Duodenal mucosa (tissue), 2 donors: ENCODE results near the gene GOLPH3.

ENCODE experiments used
- H3K27ac ChIP-seq: one replicate; pipeline ENCODE4 v1.7.0; 2013; ENCODE audit warnings: low read depth, low read length
- H3K27me3 ChIP-seq, 2 donors: one replicate each; pipeline ENCODE4 v1.7.0; 2013; ENCODE audit warnings: low read length in 2 of 2, control low read depth in 1 of 2; ENCODE audit not compliant: insufficient read depth in 2 of 2, control insufficient read depth in 1 of 2
- H3K36me3 ChIP-seq, 2 donors: one replicate each; pipeline ENCODE4 v1.7.0; 2013; ENCODE audit warnings: low read length in 2 of 2, control low read depth in 1 of 2; ENCODE audit not compliant: insufficient read depth in 2 of 2, control insufficient read depth in 1 of 2
- H3K4me1 ChIP-seq, 2 donors: one replicate each; pipeline ENCODE4 v1.7.0; 2013; ENCODE audit warnings: low read length in 2 of 2, control low read depth in 1 of 2; ENCODE audit not compliant: insufficient read depth in 2 of 2, control insufficient read depth in 1 of 2
- H3K4me3 ChIP-seq, 2 donors: one replicate each; pipeline ENCODE4 v1.7.0; 2013; ENCODE audit warnings: low read length in 2 of 2, low read depth in 1 of 2
- H3K9ac ChIP-seq, 2 donors: one replicate each; pipeline ENCODE4 v1.7.0; 2013; ENCODE audit warnings: low read length in 2 of 2, low read depth in 1 of 2
- H3K9me3 ChIP-seq, 2 donors: one replicate each; pipeline ENCODE4 v1.7.0; 2013; ENCODE audit warnings: low read length in 2 of 2, control low read depth in 1 of 2; ENCODE audit not compliant: control insufficient read depth in 1 of 2

Gene GOLPH3

DNA sequence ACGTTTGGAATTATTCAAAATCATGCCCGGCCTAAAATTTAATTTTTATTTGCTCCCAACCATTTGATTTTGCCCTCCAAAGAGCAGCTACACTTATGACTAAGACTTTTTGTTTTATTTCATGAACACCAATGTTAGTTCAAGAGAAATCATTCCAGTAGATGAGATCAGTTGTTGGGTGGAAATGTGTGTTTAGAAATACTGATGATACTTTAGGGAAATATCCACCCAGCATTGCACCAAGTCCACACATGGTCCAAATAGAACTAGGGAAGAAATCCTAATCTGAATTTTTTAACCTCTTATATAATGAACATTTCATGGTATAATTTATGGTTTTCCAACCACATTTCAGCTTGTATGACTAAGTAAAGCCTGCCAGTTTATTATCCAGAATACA is 28.3 kb upstream of the GOLPH3 start:
- peaks cover 0 to 6% of the 10 kb centered on the region in 2 donors for H3K4me1 ChIP-seq
- no peaks in the 10 kb centered on the region for H3K36me3 ChIP-seq
- H3K4me3 ChIP-seq = no peak overlapping the region
- no peaks in the 10 kb centered on the region for H3K9me3 ChIP-seq
- H3K27me3 ChIP-seq = no peaks in the 10 kb centered on the region
- H3K9ac ChIP-seq = no peak overlapping the region
- no peak overlapping the region for H3K27ac ChIP-seq

DNA sequence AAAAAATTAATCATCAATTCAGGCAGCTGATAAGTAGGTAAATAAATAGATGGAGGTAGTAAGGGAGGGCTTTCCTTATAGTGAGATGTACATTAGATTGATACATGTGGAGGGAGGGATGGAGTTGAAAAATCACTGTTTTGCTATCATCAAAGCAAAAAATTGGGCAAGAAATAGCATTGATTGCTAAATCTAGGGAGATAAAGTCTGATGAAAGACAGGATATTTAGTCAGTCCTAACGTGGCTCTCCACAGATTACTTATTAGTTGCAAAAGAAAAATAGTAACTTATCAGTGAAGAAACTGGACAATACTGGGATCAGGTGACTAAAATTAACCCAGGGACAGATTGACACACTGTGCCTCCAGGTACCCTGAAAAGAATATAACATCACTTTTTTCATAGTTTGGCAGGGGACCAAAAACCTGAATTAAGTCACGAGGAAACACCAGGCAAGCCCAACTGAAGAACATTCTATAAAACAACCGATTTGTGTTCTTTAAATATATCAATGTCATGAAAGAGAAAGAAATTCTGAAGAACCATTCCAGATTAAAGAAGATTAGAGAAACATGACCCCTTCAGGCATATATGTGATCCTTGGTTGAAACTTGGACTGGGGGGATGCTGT is 27.1 kb upstream of the GOLPH3 start:
- H3K4me1 ChIP-seq = peaks cover 0 to 6% of the 10 kb centered on the region in 2 donors
- no peak overlapping the region for H3K9ac ChIP-seq
- H3K27me3 ChIP-seq = no peaks in the 10 kb centered on the region
- H3K4me3 ChIP-seq = no peak overlapping the region
- H3K27ac ChIP-seq = no peak overlapping the region
- H3K9me3 ChIP-seq = no peaks in the 10 kb centered on the region
- H3K36me3 ChIP-seq = no peaks in the 10 kb centered on the region

DNA sequence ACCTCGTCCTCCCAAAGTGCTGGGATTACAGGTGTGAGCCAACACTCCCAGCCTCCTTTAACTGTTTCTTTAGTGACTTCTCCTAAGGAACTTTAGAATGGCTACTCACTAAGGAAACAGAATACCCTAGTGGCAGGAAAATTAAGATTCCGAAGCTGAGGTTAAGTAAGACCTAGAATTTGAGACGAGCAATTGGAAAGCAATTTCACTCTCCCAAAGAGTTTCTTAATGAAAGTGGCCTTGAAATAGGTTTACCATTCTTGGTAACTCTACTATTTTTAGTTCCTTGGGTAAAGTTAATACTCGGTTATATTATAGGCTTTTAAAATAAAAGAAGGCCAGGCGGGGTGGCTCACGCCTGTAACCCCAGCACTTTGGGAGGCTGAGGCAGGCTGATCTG is 22.9 kb upstream of the GOLPH3 start:
- Histone ChIP-seq H3K27ac (no peak overlapping the region), H3K36me3 (no peaks in the 10 kb centered on the region), H3K9me3 (no peaks in the 10 kb centered on the region), H3K4me1 (peaks cover 9 to 13% of the 10 kb centered on the region in 2 donors), H3K27me3 (no peaks in the 10 kb centered on the region), H3K9ac (no peak overlapping the region), H3K4me3 (no peak overlapping the region)

DNA sequence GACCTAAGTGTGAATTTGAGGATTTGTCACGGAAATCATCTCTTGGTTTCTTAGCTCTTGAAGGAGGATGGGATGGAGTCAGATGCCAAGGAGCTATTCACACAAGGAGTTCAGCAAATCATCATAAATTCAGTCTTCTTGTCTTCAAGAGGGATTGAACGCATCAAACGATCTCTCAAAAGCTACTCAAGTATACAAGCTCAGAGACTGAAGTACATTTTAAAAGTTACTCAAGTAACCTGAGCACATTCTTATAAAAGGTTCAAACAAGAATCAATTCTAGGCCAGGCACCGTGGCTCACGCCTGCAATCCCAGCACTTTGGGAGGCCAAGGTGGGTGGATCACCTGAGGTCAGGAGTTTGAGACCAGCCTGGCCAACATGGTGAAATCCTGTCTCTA is 21.1 kb upstream of the GOLPH3 start:
- Histone ChIP-seq H3K27me3 (no peaks in the 10 kb centered on the region), H3K9ac (no peak overlapping the region), H3K36me3 (no peaks in the 10 kb centered on the region), H3K4me1 (peaks cover 6 to 9% of the 10 kb centered on the region in 2 donors), H3K4me3 (no peak overlapping the region), H3K9me3 (no peaks in the 10 kb centered on the region), H3K27ac (no peak overlapping the region)

DNA sequence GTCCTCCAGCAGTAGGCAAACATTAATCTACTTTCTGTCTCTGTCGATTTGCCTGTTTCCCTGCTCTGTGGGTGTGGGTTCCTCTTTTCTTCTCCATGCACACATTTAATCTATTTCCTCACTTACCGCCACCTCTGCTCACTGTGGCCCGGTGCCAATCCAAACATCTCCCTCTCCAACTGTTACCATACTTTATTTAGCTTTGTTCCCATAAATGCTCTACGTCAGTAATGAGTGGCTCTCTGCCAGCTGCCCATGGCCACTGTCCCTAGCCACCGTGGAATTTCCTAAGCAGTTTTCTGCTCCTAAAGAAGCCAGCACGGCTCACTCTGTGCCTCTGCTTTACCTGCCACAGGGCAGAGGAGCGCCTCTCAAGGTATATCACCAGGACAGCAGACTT is 19.5 kb upstream of the GOLPH3 start:
- Histone ChIP-seq H3K9ac (peak overlapping the region in 1 of 2 donors; percentile 20), H3K4me3 (peak overlapping the region; percentile 51 to 55), H3K9me3 (no peaks in the 10 kb centered on the region), H3K27ac (no peak overlapping the region), H3K27me3 (no peaks in the 10 kb centered on the region), H3K36me3 (no peaks in the 10 kb centered on the region), H3K4me1 (peaks cover 6 to 9% of the 10 kb centered on the region in 2 donors)

DNA sequence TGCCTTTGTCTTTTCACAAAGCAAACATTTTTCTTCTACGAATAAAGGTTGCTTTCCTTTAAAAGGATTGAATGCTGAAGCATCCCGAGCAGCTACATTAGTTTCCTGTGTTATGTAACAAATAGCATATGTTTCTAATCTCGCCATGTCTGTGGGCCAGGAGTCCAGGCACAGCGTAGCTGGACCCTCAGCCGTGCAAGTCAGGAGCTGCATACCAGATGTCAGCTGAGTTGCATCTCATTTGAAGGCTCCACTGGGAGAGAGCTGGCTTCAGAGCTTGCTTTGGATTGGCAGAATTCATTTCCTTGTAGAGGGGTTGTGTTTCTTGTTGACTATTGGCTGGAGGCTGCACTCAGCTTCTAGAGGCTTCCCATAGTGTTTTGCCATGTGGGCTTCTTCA is 16.0 kb upstream of the GOLPH3 start:
- Histone ChIP-seq H3K27ac (no peak overlapping the region), H3K4me3 (no peak overlapping the region), H3K9me3 (no peaks in the 10 kb centered on the region), H3K4me1 (peaks cover 6 to 9% of the 10 kb centered on the region in 2 donors), H3K9ac (no peak overlapping the region), H3K27me3 (no peaks in the 10 kb centered on the region), H3K36me3 (no peaks in the 10 kb centered on the region)

DNA sequence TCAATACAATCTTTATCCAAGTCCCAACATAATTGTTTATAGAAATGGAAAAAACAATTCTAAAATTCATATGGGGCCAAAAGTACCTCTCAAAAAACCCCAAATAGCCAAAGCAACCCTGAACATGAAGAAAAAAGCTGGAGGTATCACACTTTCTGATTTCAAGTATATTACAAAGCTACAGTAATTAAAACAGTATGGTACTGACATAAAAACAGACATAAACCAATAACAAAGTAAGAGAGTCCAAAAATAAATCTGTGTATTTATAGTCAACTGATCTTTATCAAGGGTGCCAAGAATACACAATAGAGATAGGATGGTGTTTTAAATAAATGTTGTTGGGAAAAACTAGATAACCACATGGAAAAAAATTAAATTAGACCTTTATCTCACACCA is 13.6 kb upstream of the GOLPH3 start:
- H3K9me3 ChIP-seq = no peaks in the 10 kb centered on the region
- H3K4me1 ChIP-seq = no peaks in the 10 kb centered on the region
- no peaks in the 10 kb centered on the region for H3K27me3 ChIP-seq
- H3K36me3 ChIP-seq = no peaks in the 10 kb centered on the region
- no peak overlapping the region for H3K27ac ChIP-seq
- H3K9ac ChIP-seq = no peak overlapping the region
- no peak overlapping the region for H3K4me3 ChIP-seq

DNA sequence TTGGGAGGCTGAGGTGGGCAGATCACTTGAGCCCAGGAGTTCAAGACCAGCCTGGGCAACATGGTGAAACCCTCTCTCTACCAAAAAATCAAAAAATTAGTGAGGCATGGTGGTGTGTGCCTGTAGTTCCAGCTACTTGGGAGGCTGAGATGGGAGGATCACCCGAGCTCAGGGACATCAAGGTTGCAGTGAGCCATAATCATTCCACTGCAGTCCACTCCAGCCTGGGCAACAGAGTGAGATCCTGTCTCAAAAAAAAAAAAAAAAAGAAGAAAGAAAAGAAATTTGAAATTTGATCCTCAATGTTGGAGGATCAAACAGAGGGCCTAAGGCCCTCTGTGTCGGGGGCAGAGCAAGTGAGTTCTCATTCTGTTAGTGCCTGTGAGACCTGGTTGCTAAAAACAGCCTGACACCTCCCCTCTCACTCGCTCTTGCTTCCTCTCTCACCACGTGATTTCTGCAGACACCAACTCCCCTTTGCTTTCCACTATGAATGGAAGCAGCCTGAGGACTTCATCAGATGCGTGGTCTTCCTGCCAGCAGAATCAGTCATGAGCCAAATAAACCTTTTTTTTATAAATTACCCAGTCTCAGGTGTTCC is 8.4 kb upstream of the GOLPH3 start:
- Histone ChIP-seq H3K36me3 (no peaks in the 10 kb centered on the region), H3K4me3 (no peak overlapping the region), H3K9me3 (no peaks in the 10 kb centered on the region), H3K9ac (no peak overlapping the region), H3K27ac (no peak overlapping the region), H3K4me1 (no peaks in the 10 kb centered on the region), H3K27me3 (no peaks in the 10 kb centered on the region)

DNA sequence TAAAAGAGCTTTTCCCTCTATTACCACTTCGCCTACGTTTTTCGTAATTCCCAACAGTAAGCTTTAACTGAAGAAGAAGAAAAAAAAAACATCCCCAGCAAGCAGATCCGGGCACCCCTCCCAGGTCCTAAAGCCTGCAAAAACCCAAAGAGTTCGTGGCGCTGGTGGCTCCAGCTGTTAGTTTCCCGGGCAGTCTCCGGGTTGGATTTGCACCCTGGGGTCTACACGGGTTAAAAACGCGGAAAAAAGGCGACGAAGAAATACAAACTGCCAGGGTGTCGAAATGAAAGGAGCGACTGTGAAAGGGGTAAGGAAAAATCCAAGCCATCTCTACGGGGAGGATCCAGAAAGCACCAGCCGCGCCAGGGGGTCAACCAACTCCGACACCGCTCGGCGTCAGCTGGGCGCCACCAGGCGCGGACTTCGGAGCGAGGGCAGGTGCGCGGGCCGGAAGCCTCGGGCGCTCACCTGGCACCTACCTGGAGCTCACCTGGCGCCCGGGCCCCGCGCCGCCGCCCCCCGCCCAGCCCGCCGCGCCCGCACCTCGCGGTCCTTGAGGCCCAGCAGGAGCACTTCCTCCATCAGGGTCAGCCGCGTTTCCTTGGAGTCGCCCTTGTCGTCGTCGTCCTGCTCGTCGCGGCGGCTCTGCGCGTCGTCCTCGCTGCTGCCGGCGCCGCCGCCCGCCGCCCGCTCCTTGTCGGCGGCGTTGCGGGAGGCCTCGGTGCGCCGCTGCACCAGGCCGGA is 680 bp downstream of the GOLPH3 start:
- Histone ChIP-seq H3K9me3 (no peaks in the 10 kb centered on the region), H3K4me3 (peak overlapping the region; percentile 76 to 93), H3K27ac (peak overlapping the region; percentile 100), H3K36me3 (peaks cover 0 to 20% of the 10 kb centered on the region in 2 donors), H3K27me3 (no peaks in the 10 kb centered on the region), H3K4me1 (peaks cover 10 to 16% of the 10 kb centered on the region in 2 donors), H3K9ac (peak overlapping the region; percentile 79 to 95)

DNA sequence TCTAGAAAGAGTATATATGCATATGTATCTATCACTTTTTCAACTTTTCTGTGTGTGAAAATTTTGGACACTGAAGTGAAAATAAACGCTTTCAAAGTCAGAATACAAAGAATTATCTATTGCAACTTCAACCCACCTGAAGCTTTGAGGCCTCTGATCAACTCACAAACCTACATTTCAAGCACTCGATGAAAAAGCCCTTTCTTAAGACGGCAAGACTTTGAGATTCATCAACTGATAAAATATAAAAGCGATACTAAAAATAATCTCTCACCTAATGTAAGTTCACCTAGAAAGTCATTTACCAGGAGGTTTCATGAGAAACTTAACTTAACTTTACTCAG is 1.2 kb downstream of the GOLPH3 start:
- Histone ChIP-seq H3K4me3 (peak overlapping the region; percentile 76 to 93), H3K27ac (peak overlapping the region; percentile 100), H3K4me1 (peaks cover 10 to 16% of the 10 kb centered on the region in 2 donors), H3K27me3 (no peaks in the 10 kb centered on the region), H3K36me3 (peaks cover 0 to 24% of the 10 kb centered on the region in 2 donors), H3K9ac (peak overlapping the region; percentile 79 to 95), H3K9me3 (no peaks in the 10 kb centered on the region)
